ENCODE results near the gene EHBP1L1.

DNA sequence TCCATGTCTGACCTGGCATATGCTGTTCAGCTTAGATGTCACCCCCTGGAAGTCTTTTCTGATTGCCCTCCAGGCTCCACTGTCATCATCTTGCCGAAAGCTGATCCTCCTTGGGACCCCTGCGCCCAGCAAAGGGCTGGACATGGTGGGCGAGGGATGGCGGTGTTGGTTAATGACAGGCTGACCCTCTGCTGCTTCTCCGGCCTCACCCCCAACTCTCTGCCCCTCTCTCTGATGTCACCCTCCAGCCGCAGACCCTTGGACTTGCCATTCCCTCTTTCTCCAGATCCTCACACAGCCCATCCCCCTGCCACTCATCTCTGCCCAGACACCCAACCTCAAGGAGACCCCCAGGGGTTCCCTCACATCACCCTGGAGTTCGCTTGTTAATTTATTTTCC is 2.3 kb downstream of the EHBP1L1 start:
- TF ChIP-seq, protein P1, sequence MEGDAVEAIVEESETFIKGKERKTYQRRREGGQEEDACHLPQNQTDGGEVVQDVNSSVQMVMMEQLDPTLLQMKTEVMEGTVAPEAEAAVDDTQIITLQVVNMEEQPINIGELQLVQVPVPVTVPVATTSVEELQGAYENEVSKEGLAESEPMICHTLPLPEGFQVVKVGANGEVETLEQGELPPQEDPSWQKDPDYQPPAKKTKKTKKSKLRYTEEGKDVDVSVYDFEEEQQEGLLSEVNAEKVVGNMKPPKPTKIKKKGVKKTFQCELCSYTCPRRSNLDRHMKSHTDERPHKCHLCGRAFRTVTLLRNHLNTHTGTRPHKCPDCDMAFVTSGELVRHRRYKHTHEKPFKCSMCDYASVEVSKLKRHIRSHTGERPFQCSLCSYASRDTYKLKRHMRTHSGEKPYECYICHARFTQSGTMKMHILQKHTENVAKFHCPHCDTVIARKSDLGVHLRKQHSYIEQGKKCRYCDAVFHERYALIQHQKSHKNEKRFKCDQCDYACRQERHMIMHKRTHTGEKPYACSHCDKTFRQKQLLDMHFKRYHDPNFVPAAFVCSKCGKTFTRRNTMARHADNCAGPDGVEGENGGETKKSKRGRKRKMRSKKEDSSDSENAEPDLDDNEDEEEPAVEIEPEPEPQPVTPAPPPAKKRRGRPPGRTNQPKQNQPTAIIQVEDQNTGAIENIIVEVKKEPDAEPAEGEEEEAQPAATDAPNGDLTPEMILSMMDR (IDR thresholded peaks at IDR 0.05; ENCODE audit: insufficient read depth, low read depth, low read length), result no peak
- TF ChIP-seq EZH2 (IDR thresholded peaks at IDR 0.05; ENCODE audit: insufficient read depth, low read length), result no peak
